ENCODE measurements around the gene TRANK1. TPM values are rescaled to one million over a fixed set of nuclear protein-coding genes. Genes with fewer than 3 reads are reported as not detected.
"Not testable (repeated sequence)": the region's sequence is repeated elsewhere in the genome, so short reads cannot be mapped to it uniquely, and the experiment has no call there.

TRANK1 gene
- polyA plus RNA-seq, 1 donor from 2014 or later, result 11.6 TPM

DNA sequence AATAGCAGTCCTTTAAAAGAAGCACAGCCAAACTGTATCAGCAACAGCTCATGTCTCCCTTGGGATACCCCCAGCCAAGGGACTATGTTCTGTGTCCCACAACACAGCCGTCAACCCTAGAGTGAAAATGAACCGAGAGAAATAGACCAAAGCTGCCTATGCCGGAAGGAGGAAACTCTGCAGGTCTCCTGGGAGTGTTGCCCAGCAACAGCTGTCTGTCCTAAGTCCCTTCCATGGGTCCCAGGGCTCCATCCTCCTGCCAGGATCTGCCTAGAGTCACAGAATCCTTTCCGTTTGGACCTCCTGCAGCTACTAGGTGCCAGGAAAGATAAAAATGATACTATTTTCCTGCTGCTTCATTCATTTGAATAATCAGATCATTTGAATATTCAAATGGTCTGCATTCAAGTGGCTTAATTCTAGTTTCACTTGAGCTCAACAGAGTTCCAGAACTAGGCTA lies 53.1 kb downstream of the TRANK1 start:
- no peak overlapping the region for H3K9ac ChIP-seq (ENCODE audit: low read length)
- H3K9me3 ChIP-seq (ENCODE audit: low read length), result no peaks in the 10 kb centered on the region
- no peaks in the 10 kb centered on the region for H3K9me2 ChIP-seq (ENCODE audit: insufficient read depth, low read length)
- H3K4me2 ChIP-seq (ENCODE audit: low read length), result no peak overlapping the region
- no peak overlapping the region for H3K4me3 ChIP-seq (ENCODE audit: low read length)
- no peak overlapping the region for H3K27ac ChIP-seq (ENCODE audit: low read length)
- no peaks in the 10 kb centered on the region for H3K27me3 ChIP-seq (ENCODE audit: insufficient read depth, low read depth, low read length)
- no peaks in the 10 kb centered on the region for H3F3A ChIP-seq (ENCODE audit: insufficient read depth, low read length, poor library complexity, severe bottlenecking)
- H3K79me2 ChIP-seq (replicated peaks; ENCODE audit: insufficient read depth, low read length), result no peaks in the 10 kb centered on the region
- H3K36me3 ChIP-seq (ENCODE audit: insufficient read depth, low read length), result no peaks in the 10 kb centered on the region
- H2AFZ ChIP-seq (ENCODE audit: low read depth, low read length), result no peak overlapping the region
- no peaks in the 10 kb centered on the region for H4K20me1 ChIP-seq (ENCODE audit: insufficient read depth)
- TF ChIP-seq, protein P1, sequence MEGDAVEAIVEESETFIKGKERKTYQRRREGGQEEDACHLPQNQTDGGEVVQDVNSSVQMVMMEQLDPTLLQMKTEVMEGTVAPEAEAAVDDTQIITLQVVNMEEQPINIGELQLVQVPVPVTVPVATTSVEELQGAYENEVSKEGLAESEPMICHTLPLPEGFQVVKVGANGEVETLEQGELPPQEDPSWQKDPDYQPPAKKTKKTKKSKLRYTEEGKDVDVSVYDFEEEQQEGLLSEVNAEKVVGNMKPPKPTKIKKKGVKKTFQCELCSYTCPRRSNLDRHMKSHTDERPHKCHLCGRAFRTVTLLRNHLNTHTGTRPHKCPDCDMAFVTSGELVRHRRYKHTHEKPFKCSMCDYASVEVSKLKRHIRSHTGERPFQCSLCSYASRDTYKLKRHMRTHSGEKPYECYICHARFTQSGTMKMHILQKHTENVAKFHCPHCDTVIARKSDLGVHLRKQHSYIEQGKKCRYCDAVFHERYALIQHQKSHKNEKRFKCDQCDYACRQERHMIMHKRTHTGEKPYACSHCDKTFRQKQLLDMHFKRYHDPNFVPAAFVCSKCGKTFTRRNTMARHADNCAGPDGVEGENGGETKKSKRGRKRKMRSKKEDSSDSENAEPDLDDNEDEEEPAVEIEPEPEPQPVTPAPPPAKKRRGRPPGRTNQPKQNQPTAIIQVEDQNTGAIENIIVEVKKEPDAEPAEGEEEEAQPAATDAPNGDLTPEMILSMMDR (IDR thresholded peaks at IDR 0.05; ENCODE audit: poor library complexity, severe bottlenecking), result no peak
- no peak for TF ChIP-seq POLR2AphosphoS5 (IDR thresholded peaks at IDR 0.05)
- TF ChIP-seq, protein P2, sequence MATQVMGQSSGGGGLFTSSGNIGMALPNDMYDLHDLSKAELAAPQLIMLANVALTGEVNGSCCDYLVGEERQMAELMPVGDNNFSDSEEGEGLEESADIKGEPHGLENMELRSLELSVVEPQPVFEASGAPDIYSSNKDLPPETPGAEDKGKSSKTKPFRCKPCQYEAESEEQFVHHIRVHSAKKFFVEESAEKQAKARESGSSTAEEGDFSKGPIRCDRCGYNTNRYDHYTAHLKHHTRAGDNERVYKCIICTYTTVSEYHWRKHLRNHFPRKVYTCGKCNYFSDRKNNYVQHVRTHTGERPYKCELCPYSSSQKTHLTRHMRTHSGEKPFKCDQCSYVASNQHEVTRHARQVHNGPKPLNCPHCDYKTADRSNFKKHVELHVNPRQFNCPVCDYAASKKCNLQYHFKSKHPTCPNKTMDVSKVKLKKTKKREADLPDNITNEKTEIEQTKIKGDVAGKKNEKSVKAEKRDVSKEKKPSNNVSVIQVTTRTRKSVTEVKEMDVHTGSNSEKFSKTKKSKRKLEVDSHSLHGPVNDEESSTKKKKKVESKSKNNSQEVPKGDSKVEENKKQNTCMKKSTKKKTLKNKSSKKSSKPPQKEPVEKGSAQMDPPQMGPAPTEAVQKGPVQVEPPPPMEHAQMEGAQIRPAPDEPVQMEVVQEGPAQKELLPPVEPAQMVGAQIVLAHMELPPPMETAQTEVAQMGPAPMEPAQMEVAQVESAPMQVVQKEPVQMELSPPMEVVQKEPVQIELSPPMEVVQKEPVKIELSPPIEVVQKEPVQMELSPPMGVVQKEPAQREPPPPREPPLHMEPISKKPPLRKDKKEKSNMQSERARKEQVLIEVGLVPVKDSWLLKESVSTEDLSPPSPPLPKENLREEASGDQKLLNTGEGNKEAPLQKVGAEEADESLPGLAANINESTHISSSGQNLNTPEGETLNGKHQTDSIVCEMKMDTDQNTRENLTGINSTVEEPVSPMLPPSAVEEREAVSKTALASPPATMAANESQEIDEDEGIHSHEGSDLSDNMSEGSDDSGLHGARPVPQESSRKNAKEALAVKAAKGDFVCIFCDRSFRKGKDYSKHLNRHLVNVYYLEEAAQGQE (IDR thresholded peaks at IDR 0.05; ENCODE audit: borderline replicate concordance), result no peak
- TF ChIP-seq MXI1 (conservative IDR thresholded peaks at IDR 0.05; ENCODE audit: poor library complexity, severe bottlenecking), result no peak
- no peak for TF ChIP-seq RAD21 (conservative IDR thresholded peaks at IDR 0.05)

DNA sequence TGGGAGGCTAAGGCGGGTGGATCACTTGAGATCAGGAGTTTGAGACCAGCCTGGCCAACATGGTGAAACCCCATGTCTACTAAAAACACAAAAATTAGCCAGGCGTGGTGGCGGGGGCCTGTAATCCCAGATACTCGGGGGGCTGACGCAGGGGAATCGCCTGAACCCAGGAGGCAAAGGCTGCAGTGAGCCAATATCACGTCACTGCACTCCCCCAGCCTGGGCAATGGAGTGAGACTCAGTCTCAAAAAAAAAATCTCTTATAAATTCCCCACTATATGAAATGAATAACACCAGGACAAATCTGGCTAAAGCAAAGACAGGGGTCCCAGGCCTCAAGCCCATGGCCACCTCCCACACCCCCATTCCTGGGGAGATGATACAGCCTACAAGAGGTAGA lies 53.8 kb downstream of the TRANK1 start:
- H3K4me3 ChIP-seq (ENCODE audit: low read length); H2AFZ ChIP-seq (ENCODE audit: low read depth, low read length); H3K79me2 ChIP-seq (replicated peaks; ENCODE audit: insufficient read depth, low read length); H3K27me3 ChIP-seq (ENCODE audit: insufficient read depth, low read depth, low read length); H3K4me2 ChIP-seq (ENCODE audit: low read length); H3K9me3 ChIP-seq (ENCODE audit: low read length); H3K9me2 ChIP-seq (ENCODE audit: insufficient read depth, low read length); H3F3A ChIP-seq (ENCODE audit: insufficient read depth, low read length, poor library complexity, severe bottlenecking); H3K27ac ChIP-seq (ENCODE audit: low read length); H3K36me3 ChIP-seq (ENCODE audit: insufficient read depth, low read length); H4K20me1 ChIP-seq (ENCODE audit: insufficient read depth); H3K9ac ChIP-seq (ENCODE audit: low read length): not testable (repeated sequence)

DNA sequence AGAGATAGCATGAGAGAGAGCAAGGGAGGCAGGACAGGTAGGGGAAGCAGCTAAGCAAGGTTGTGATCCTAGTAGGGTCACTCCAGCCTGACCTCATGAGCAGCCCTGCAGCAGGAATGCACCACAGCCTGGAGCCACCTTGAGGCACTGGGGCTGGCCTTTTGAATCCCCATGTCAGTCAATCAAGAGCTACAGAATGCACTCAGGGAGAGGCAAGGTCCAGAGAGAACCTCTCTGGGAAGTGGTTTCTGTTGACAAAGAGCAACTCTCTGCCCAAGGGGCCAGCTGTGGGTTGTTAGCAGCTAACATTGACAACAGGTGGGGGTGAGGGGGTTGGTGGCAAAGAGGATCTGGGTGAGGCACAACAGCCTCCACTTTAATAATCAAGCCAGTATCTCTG lies 54.6 kb downstream of the TRANK1 start:
- Histone ChIP-seq H2AFZ (ENCODE audit: low read depth, low read length) (no peak overlapping the region), H3K27me3 (ENCODE audit: insufficient read depth, low read depth, low read length) (no peaks in the 10 kb centered on the region), H4K20me1 (ENCODE audit: insufficient read depth) (no peaks in the 10 kb centered on the region), H3K36me3 (ENCODE audit: insufficient read depth, low read length) (no peaks in the 10 kb centered on the region), H3K4me2 (ENCODE audit: low read length) (no peak overlapping the region), H3K27ac (ENCODE audit: low read length) (no peak overlapping the region), H3K9me3 (ENCODE audit: low read length) (no peaks in the 10 kb centered on the region), H3F3A (ENCODE audit: insufficient read depth, low read length, poor library complexity, severe bottlenecking) (no peaks in the 10 kb centered on the region), H3K9ac (ENCODE audit: low read length) (no peak overlapping the region), H3K4me3 (ENCODE audit: low read length) (no peak overlapping the region), H3K9me2 (ENCODE audit: insufficient read depth, low read length) (no peaks in the 10 kb centered on the region), H3K79me2 (replicated peaks; ENCODE audit: insufficient read depth, low read length) (no peaks in the 10 kb centered on the region)
- no peak for TF ChIP-seq EZH2 (IDR thresholded peaks at IDR 0.05; ENCODE audit: borderline replicate concordance, insufficient read depth, low read length, poor library complexity, severe bottlenecking)
- TF ChIP-seq EP300 (conservative IDR thresholded peaks at IDR 0.05; ENCODE audit: poor library complexity, severe bottlenecking), result no peak
- TF ChIP-seq SMC3 (conservative IDR thresholded peaks at IDR 0.05; ENCODE audit: poor library complexity), result no peak
- no peak for TF ChIP-seq RAD21 (conservative IDR thresholded peaks at IDR 0.05)
- TF ChIP-seq, protein P1 (IDR thresholded peaks at IDR 0.05; ENCODE audit: poor library complexity, severe bottlenecking), result no peak
- TF ChIP-seq MXI1 (conservative IDR thresholded peaks at IDR 0.05; ENCODE audit: poor library complexity, severe bottlenecking), result no peak
- no peak for TF ChIP-seq POLR2AphosphoS5 (IDR thresholded peaks at IDR 0.05)
- TF ChIP-seq, protein P2 (IDR thresholded peaks at IDR 0.05; ENCODE audit: borderline replicate concordance), result no peak
- TF ChIP-seq TAF1 (IDR thresholded peaks at IDR 0.05; ENCODE audit: low read depth), result no peak
